Trophoblast cell (in vitro differentiated cells and primary cell): Measurements from ENCODE around the gene ADSS1.
"Not testable (repeated sequence)": the region's sequence is repeated elsewhere in the genome, so short reads cannot be mapped to it uniquely, and the experiment has no call there.

Experiments used
- DNase-seq, 2 donors: peaks; one replicate each; pipeline ENCODE4 v3.0.0-alpha.2; 2016
- H2AFZ ChIP-seq: 2 replicates; pipeline ENCODE4 v1.6.1; 2013; ENCODE audit warnings: low read length, moderate library complexity, mild to moderate bottlenecking; ENCODE audit not compliant: insufficient read depth, poor library complexity
- H2AK5ac ChIP-seq: 2 replicates; pipeline ENCODE4 v1.6.1; 2013; ENCODE audit warnings: mild to moderate bottlenecking, low read length
- H2BK120ac ChIP-seq: 2 replicates; pipeline ENCODE4 v1.6.1; 2013; ENCODE audit warnings: low read length, mild to moderate bottlenecking, moderate library complexity; ENCODE audit not compliant: insufficient read depth, poor library complexity
- H2BK12ac ChIP-seq: 2 replicates; pipeline ENCODE4 v1.6.1; 2013; ENCODE audit warnings: mild to moderate bottlenecking, low read length, moderate library complexity
- H2BK5ac ChIP-seq: 2 replicates; pipeline ENCODE4 v1.6.1; 2013; ENCODE audit warnings: low read length, low read depth, moderate library complexity, mild to moderate bottlenecking; ENCODE audit not compliant: poor library complexity
- H3K14ac ChIP-seq: 2 replicates; pipeline ENCODE4 v1.6.1; 2013; ENCODE audit warnings: mild to moderate bottlenecking, low read length
- H3K18ac ChIP-seq: 2 replicates; pipeline ENCODE4 v1.6.1; 2013; ENCODE audit warnings: mild to moderate bottlenecking, low read length
- H3K23ac ChIP-seq: 2 replicates; pipeline ENCODE4 v1.6.1; 2013; ENCODE audit warnings: low read length
- H3K27ac ChIP-seq: 2 replicates; pipeline ENCODE4 v1.5.1; 2013; ENCODE audit warnings: low read depth, mild to moderate bottlenecking, inconsistent platforms, low read length, moderate library complexity
- H3K27me3 ChIP-seq: 2 replicates; pipeline ENCODE4 v1.6.1; 2013; ENCODE audit warnings: inconsistent platforms, mild to moderate bottlenecking, low read length, moderate library complexity; ENCODE audit not compliant: insufficient read depth
- H3K36me3 ChIP-seq, 2 experiments: 1 replicate in 1 of 2; 2 replicates in 1 of 2; pipeline ENCODE4 v1.6.1; 2013; ENCODE audit warnings: low read length in 2 of 2, mild to moderate bottlenecking in 2 of 2, moderate library complexity in 1 of 2; ENCODE audit not compliant: insufficient read depth in 2 of 2, control insufficient read depth in 1 of 2
- H3K4ac ChIP-seq: 2 replicates; pipeline ENCODE4 v1.6.1; 2013; ENCODE audit warnings: low read depth, mild to moderate bottlenecking, low read length, moderate library complexity
- H3K4me1 ChIP-seq, 2 experiments: 1 replicate in 1 of 2; 2 replicates in 1 of 2; pipeline ENCODE4 v1.6.1; 2013; ENCODE audit warnings: low read length in 2 of 2, mild to moderate bottlenecking in 2 of 2, moderate library complexity in 1 of 2; ENCODE audit not compliant: insufficient read depth in 2 of 2, control insufficient read depth in 1 of 2
- H3K4me2 ChIP-seq: 2 replicates; pipeline ENCODE4 v1.6.1; 2013; ENCODE audit warnings: inconsistent platforms, mild to moderate bottlenecking, low read length, moderate library complexity
- H3K4me3 ChIP-seq: 2 replicates; pipeline ENCODE4 v1.5.1; 2013; ENCODE audit warnings: mild to moderate bottlenecking, low read depth, low read length, inconsistent platforms
- H3K79me1 ChIP-seq: one replicate; pipeline ENCODE4 v1.6.1; 2013; ENCODE audit warnings: low read length
- H3K79me2 ChIP-seq: 2 replicates; pipeline ENCODE4 v1.6.1; 2013; ENCODE audit warnings: low read length, mild to moderate bottlenecking; ENCODE audit not compliant: control insufficient read depth, insufficient read depth, poor library complexity
- H3K9ac ChIP-seq: 2 replicates; pipeline ENCODE4 v1.6.1; 2013; ENCODE audit warnings: mild to moderate bottlenecking, low read length
- H3K9me3 ChIP-seq: 2 replicates; pipeline ENCODE4 v1.6.1; 2013; ENCODE audit warnings: low read depth, mild to moderate bottlenecking, control low read depth, inconsistent platforms, low read length; ENCODE audit not compliant: insufficient read depth
- H4K12ac ChIP-seq: 2 replicates; pipeline ENCODE4 v1.6.1; 2013; ENCODE audit warnings: low read depth, mild to moderate bottlenecking, low read length, moderate library complexity
- H4K8ac ChIP-seq: 2 replicates; pipeline ENCODE4 v1.6.1; 2013; ENCODE audit warnings: low read depth, mild to moderate bottlenecking, low read length, moderate library complexity
- H4K91ac ChIP-seq: one replicate; pipeline ENCODE4 v1.6.1; 2013; ENCODE audit warnings: low read depth, mild to moderate bottlenecking, low read length, moderate library complexity
- WGBS: extraction: QIAGEN DNeasy Blood & Tissue Kit; methylation state at CpG from one replicate; pipeline ENCODE4 v1.1.7; 2013; ENCODE audit warnings: missing lambda C conversion rate; ENCODE audit not compliant: insufficient read length, insufficient coverage; ENCODE audit errors: extremely low coverage; 5-methylcytosine and 5-hydroxymethylcytosine counted together

Gene ADSS1

GRCh38 chr14:104750753-104751057 lies 26.7 kb downstream of the ADSS1 start:
- not testable (repeated sequence) for H2BK12ac ChIP-seq, H3K9ac ChIP-seq, H2BK120ac ChIP-seq, H2BK5ac ChIP-seq, H3K27ac ChIP-seq, H2AFZ ChIP-seq, H4K91ac ChIP-seq, H4K8ac ChIP-seq, H3K79me1 ChIP-seq, H3K14ac ChIP-seq, H3K4me3 ChIP-seq, H2AK5ac ChIP-seq, H4K12ac ChIP-seq, H3K18ac ChIP-seq, H3K36me3 ChIP-seq, H3K23ac ChIP-seq, H3K27me3 ChIP-seq, H3K4me2 ChIP-seq, H3K4ac ChIP-seq
- peak in 1 of 2 donors; percentile 31 for DNase-seq
- no CpG with 5 or more reads among the region's 5 CpGs for WGBS
- peaks cover 13% of the 10 kb centered on the region for H3K79me2 ChIP-seq
- peaks cover 16% of the 10 kb centered on the region for H3K9me3 ChIP-seq
- peaks cover 18 to 25% of the 10 kb centered on the region in 2 experiments for H3K4me1 ChIP-seq

GRCh38 chr14:104751539-104752422 lies 27.8 kb downstream of the ADSS1 start:
- peaks cover 18 to 19% of the 10 kb centered on the region in 2 experiments for H3K36me3 ChIP-seq
- peak overlapping the region; percentile 15 for H2AFZ ChIP-seq
- H3K14ac ChIP-seq, result peak overlapping the region; percentile 71
- no peak for DNase-seq
- no peaks in the 10 kb centered on the region for H3K27me3 ChIP-seq
- H3K4me3 ChIP-seq, result peak overlapping the region; percentile 50
- WGBS, result no CpG with 5 or more reads among the region's 90 CpGs
- H3K4me2 ChIP-seq, result peak overlapping the region; percentile 69
- H4K91ac ChIP-seq, result peak overlapping the region; percentile 78
- no peak overlapping the region for H2AK5ac ChIP-seq
- H2BK5ac ChIP-seq, result peak overlapping the region; percentile 37
- no peak overlapping the region for H2BK12ac ChIP-seq
- H3K4ac ChIP-seq, result no peak overlapping the region
- H3K18ac ChIP-seq, result no peak overlapping the region
- H3K9ac ChIP-seq, result peak overlapping the region; percentile 75
- peak overlapping the region; percentile 87 for H4K8ac ChIP-seq
- H3K27ac ChIP-seq, result peak overlapping the region; percentile 77
- peaks cover 18 to 25% of the 10 kb centered on the region in 2 experiments for H3K4me1 ChIP-seq
- H3K79me2 ChIP-seq, result peaks cover 13% of the 10 kb centered on the region
- no peak overlapping the region for H3K23ac ChIP-seq
- H3K9me3 ChIP-seq, result peaks cover 16% of the 10 kb centered on the region
- peak overlapping the region; percentile 37 for H4K12ac ChIP-seq
- peak overlapping the region; percentile 23 for H2BK120ac ChIP-seq
- H3K79me1 ChIP-seq, result peaks cover 8% of the 10 kb centered on the region

GRCh38 chr14:104752423-104752734 lies 28.4 kb downstream of the ADSS1 start:
- H2BK120ac ChIP-seq, result peak overlapping the region; percentile 23
- peak overlapping the region; percentile 37 for H2BK5ac ChIP-seq

GRCh38 chr14:104752735-104753527 lies 28.9 kb downstream of the ADSS1 start, which contains the start of gene SIVA1:
Gene SIVA1 (plus strand): TSS chr14:104753147. CDS start chr14:104753202, 55 bp downstream.
- H3K27ac ChIP-seq, result peak within 1 kb of the TSS; percentile 77
- H3K79me1 ChIP-seq, result peaks cover 8% of the 10 kb centered on the region
- peak within 1 kb of the TSS; percentile 90 for H2BK120ac ChIP-seq
- H4K91ac ChIP-seq, result peak within 1 kb of the TSS; percentile 78
- no peak within 1 kb of the TSS for H3K23ac ChIP-seq
- H3K36me3 ChIP-seq, result peaks cover 28 to 30% of the 10 kb centered on the region in 2 experiments
- H2AK5ac ChIP-seq, result peak within 1 kb of the TSS; percentile 80
- H2BK12ac ChIP-seq, result no peak within 1 kb of the TSS
- peak within 1 kb of the TSS; percentile 90 for H3K4ac ChIP-seq
- no CpG with 5 or more reads among the region's 95 CpGs for WGBS
- H2BK5ac ChIP-seq, result peak within 1 kb of the TSS; percentile 78
- peak within 1 kb of the TSS; percentile 87 for H3K18ac ChIP-seq
- no peaks in the 10 kb centered on the region for H3K27me3 ChIP-seq
- peak; percentile 99 to 100 for DNase-seq
- H3K4me3 ChIP-seq, result peak within 1 kb of the TSS; percentile 100
- H4K12ac ChIP-seq, result peak within 1 kb of the TSS; percentile 85
- peak within 1 kb of the TSS; percentile 92 for H3K4me2 ChIP-seq
- H3K4me1 ChIP-seq, result peaks cover 14 to 23% of the 10 kb centered on the region in 2 experiments
- peak within 1 kb of the TSS; percentile 98 for H3K9ac ChIP-seq
- H3K14ac ChIP-seq, result peak within 1 kb of the TSS; percentile 93
- peak within 1 kb of the TSS; percentile 97 for H4K8ac ChIP-seq
- H3K79me2 ChIP-seq, result peaks cover 13% of the 10 kb centered on the region
- H2AFZ ChIP-seq, result peak within 1 kb of the TSS; percentile 68
- H3K9me3 ChIP-seq, result peaks cover 16% of the 10 kb centered on the region

More at GRCh38 chr14:104752423-104752734, 28.4 kb downstream of the ADSS1 start:
- Histone ChIP-seq H3K4ac (no peak overlapping the region), H3K23ac (no peak overlapping the region), H3K79me1 (peaks cover 8% of the 10 kb centered on the region), H3K9me3 (peaks cover 16% of the 10 kb centered on the region), H3K14ac (peak overlapping the region; percentile 71), H3K36me3 (peaks cover 23 to 25% of the 10 kb centered on the region in 2 experiments), H4K12ac (peak overlapping the region; percentile 37), H3K4me1 (peaks cover 18 to 25% of the 10 kb centered on the region in 2 experiments), H3K9ac (peak overlapping the region; percentile 75), H3K18ac (no peak overlapping the region), H3K4me3 (peak overlapping the region; percentile 50), H3K27me3 (no peaks in the 10 kb centered on the region), H4K8ac (peak overlapping the region; percentile 87), H3K4me2 (peak overlapping the region; percentile 69), H3K27ac (peak overlapping the region; percentile 77), H2AFZ (no peak overlapping the region), H4K91ac (peak overlapping the region; percentile 78), H2AK5ac (no peak overlapping the region), H3K79me2 (peaks cover 13% of the 10 kb centered on the region), H2BK12ac (no peak overlapping the region)
- DNase-seq, result no peak
- no CpG with 5 or more reads among the region's 21 CpGs for WGBS
